K562 (cell line): ENCODE results near the gene NUP88. TPM values are rescaled to one million over a fixed set of nuclear protein-coding genes. Genes with fewer than 3 reads are reported as not detected.
A peak's percentile ranks its signal among the peaks of the same experiment; 100 is the strongest.

Experiments
- ARID1B ChIP-seq: fragments of 450-650 bp; IDR thresholded peaks from 2 replicates; pipeline ENCODE4 v1.6.1; 2016; ENCODE audit warnings: antibody characterized with exemption, mild to moderate bottlenecking, inconsistent platforms
- BMI1 ChIP-seq: fragments of 150-350 bp; IDR thresholded peaks from 2 replicates; pipeline ENCODE4 v1.6.1; 2014; ENCODE audit warnings: low read length
- BRD9 ChIP-seq: fragments of 450-650 bp; IDR thresholded peaks from 2 replicates; pipeline ENCODE4 v1.6.1; 2018; ENCODE audit warnings: low read depth; ENCODE audit not compliant: partially characterized antibody
- FOXA1 ChIP-seq: fragments of 450-650 bp; IDR thresholded peaks from 2 replicates; pipeline ENCODE4 v1.6.1; 2016; ENCODE audit warnings: mild to moderate bottlenecking, borderline replicate concordance
- FOXM1 ChIP-seq, 2 experiments: fragments of 450-650 bp in 1 of 2; sonication (generic) in 1 of 2; formaldehyde crosslinking in 1 of 2; IDR thresholded peaks; 2 replicates each; pipeline versions ENCODE4 v1.6.1 to v1.9.0; 2017 to 2022; ENCODE audit warnings: low read depth in 2 of 2, mild to moderate bottlenecking in 2 of 2, missing genetic modification reagents in 1 of 2, moderate library complexity in 1 of 2
- FOXP1 ChIP-seq: sonication (generic); formaldehyde crosslinking; IDR thresholded peaks from 2 replicates; pipeline ENCODE4 v1.8.0; 2022; ENCODE audit warnings: mild to moderate bottlenecking, missing genetic modification reagents
- GABPB2 ChIP-seq: fragments of 250-450 bp; sonication (Bioruptor Pico); conservative IDR thresholded peaks from 2 replicates; pipeline ENCODE4 v1.5.1; 2021; ENCODE audit warnings: mild to moderate bottlenecking
- HOXB6 ChIP-seq: fragments of 250-450 bp; sonication (Bioruptor Pico); IDR thresholded peaks from 2 replicates; pipeline ENCODE4 v1.5.1; 2022; ENCODE audit warnings: mild to moderate bottlenecking, borderline replicate concordance
- JUN ChIP-seq, 2 experiments: sonication (generic) in 1 of 2; formaldehyde crosslinking in 1 of 2; IDR thresholded peaks; 2 replicates each; pipeline versions ENCODE4 v1.6.1 to v1.8.0; 2012 to 2022; ENCODE audit warnings: borderline replicate concordance in 2 of 2, mild to moderate bottlenecking in 2 of 2, improper control_type of control experiment in 1 of 2, low read depth in 1 of 2, low read length in 1 of 2, missing genetic modification reagents in 1 of 2
- JUND ChIP-seq, 2 experiments: IDR thresholded peaks; 2 replicates in 1 of 2; 3 replicates in 1 of 2; pipeline ENCODE4 v1.6.1; 2011; ENCODE audit warnings: borderline replicate concordance in 2 of 2, low read depth in 2 of 2, low read length in 2 of 2, improper control_type of control experiment in 1 of 2, missing biosample characterization in 1 of 2, missing genetic modification characterization in 1 of 2, missing genetic modification reagents in 1 of 2
- LARP7 ChIP-seq: fragments of 450-650 bp; IDR thresholded peaks from 2 replicates; pipeline ENCODE4 v1.6.1; 2016
- LCOR ChIP-seq: sonication (generic); formaldehyde crosslinking; IDR thresholded peaks from 2 replicates; pipeline ENCODE4 v1.8.0; 2022; ENCODE audit warnings: mild to moderate bottlenecking, missing genetic modification reagents
- MAZ ChIP-seq, 2 experiments: fragments of 450-650 bp in 1 of 2; sonication (generic) in 1 of 2; formaldehyde crosslinking; IDR thresholded peaks in 1 of 2; conservative IDR thresholded peaks in 1 of 2; 2 replicates each; pipeline versions ENCODE4 v1.4.0 to v1.5.0; 2020; ENCODE audit warnings: mild to moderate bottlenecking in 1 of 2, missing genetic modification reagents in 1 of 2
- MCM5 ChIP-seq: fragments of 450-650 bp; IDR thresholded peaks from 2 replicates; pipeline ENCODE4 v1.6.1; 2016; ENCODE audit warnings: low read depth
- MTF1 ChIP-seq: fragments of 250-450 bp; sonication (Bioruptor Pico); IDR thresholded peaks from 2 replicates; pipeline ENCODE4 v1.9.0; 2021; ENCODE audit warnings: moderate library complexity, mild to moderate bottlenecking, inconsistent platforms, borderline replicate concordance
- PHB2 ChIP-seq: fragments of 450-650 bp; IDR thresholded peaks from 2 replicates; pipeline ENCODE4 v1.6.1; 2017; ENCODE audit warnings: low read depth
- PHF21A ChIP-seq: fragments of 450-650 bp; IDR thresholded peaks from 2 replicates; pipeline ENCODE4 v1.6.1; 2017; ENCODE audit warnings: low read depth, borderline replicate concordance
- POLR2AphosphoS2 ChIP-seq: IDR thresholded peaks from 2 replicates; pipeline ENCODE4 v1.6.1; 2012; ENCODE audit warnings: low read length, improper control_type of control experiment
- POLR2B ChIP-seq: fragments of 450-650 bp; IDR thresholded peaks from 2 replicates; pipeline ENCODE4 v1.6.1; 2018; ENCODE audit warnings: low read depth; ENCODE audit not compliant: partially characterized antibody
- RNF219 ChIP-seq: fragments of 250-450 bp; sonication (Bioruptor Pico); IDR thresholded peaks from 2 replicates; pipeline ENCODE4 v1.5.0; 2022; ENCODE audit warnings: mild to moderate bottlenecking
- TCFL5 ChIP-seq: fragments of 250-450 bp; sonication (Bioruptor Pico); conservative IDR thresholded peaks from 2 replicates; pipeline ENCODE4 v1.6.1; 2021; ENCODE audit warnings: mild to moderate bottlenecking, moderate library complexity, matching md5 sums
- TRIM24 ChIP-seq, 2 experiments: fragments of 450-650 bp; IDR thresholded peaks; 2 replicates each; pipeline ENCODE4 v1.6.1; 2016
- ZC3H11A ChIP-seq: IDR thresholded peaks from 2 replicates; pipeline ENCODE4 v1.6.1; 2012; ENCODE audit warnings: low read depth, low read length, improper control_type of control experiment
- ZNF12 ChIP-seq: sonication (generic); formaldehyde crosslinking; IDR thresholded peaks from 2 replicates; pipeline ENCODE4 v1.4.0; 2020; ENCODE audit warnings: mild to moderate bottlenecking, missing genetic modification reagents
- ZNF146 ChIP-seq: IDR thresholded peaks from one replicate; pipeline ENCODE4 v1.6.1; 2018; ENCODE audit warnings: missing compliant biosample characterization; ENCODE audit not compliant: unreplicated experiment
- ZNF197 ChIP-seq: fragments of 200-800 bp; sonication (Bioruptor generic); IDR thresholded peaks from 2 replicates; pipeline ENCODE4 v1.6.1; 2016; ENCODE audit warnings: low read depth, missing genetic modification characterization, missing compliant biosample characterization
- ZNF586 ChIP-seq: fragments of 450-650 bp; formaldehyde crosslinking; conservative IDR thresholded peaks from 2 replicates; pipeline ENCODE4 v1.4.0; 2020; ENCODE audit warnings: mild to moderate bottlenecking, moderate library complexity
- ZNF644 ChIP-seq: fragments of 200-800 bp; sonication (Bioruptor generic); IDR thresholded peaks from 2 replicates; pipeline ENCODE4 v1.6.1; 2016; ENCODE audit warnings: low read depth, missing genetic modification characterization, missing compliant biosample characterization
- ZNF778 ChIP-seq: fragments of 450-650 bp; formaldehyde crosslinking; IDR thresholded peaks from 2 replicates; pipeline ENCODE4 v1.4.0; 2020; ENCODE audit warnings: mild to moderate bottlenecking, moderate library complexity
- polyA plus RNA-seq, 8 experiments: library from polyadenylated mRNA; depleted of rRNA in 4 of 8; stranded (reverse) in 5 of 8; unstranded in 3 of 8; fragments of >200 nt; fragmentation: Nextera tagmentation in 2 of 8; fragmentation: Illumina TruSeq in 1 of 8; extraction: Ambion mirVana in 2 of 8; extraction: Trizol in 1 of 8; gene quantifications; 2 replicates each; pipeline versions ENCODE4 v1.2.1 to v1.2.3, GENCODE V29; 2011 to 2014; ENCODE audit warnings: inconsistent platforms in 1 of 8, missing spikeins in 1 of 8
- total RNA-seq, 7 experiments: library from RNA; depleted of rRNA in 6 of 7; stranded (reverse); fragments of >200 nt in 6 of 7; fragmentation: Illumina TruSeq in 2 of 7; extraction: Trizol in 2 of 7; gene quantifications; 2 replicates each; pipeline versions ENCODE4 v1.2.1 to v1.2.3, GENCODE V29; 2011 to 2021; ENCODE audit warnings: low replicate concordance in 1 of 7

The NUP88 gene
- total and polyA plus RNA-seq, 9 of the 15 experiments (the other 6 are each of a cell fraction or from before 2014, with no cell fraction given), result 59.9 to 160 (median 119) TPM

GRCh38 chr17:5413682-5414081 is 5.8 kb downstream of the NUP88 start (continued):
- TF ChIP-seq RNF219, result no peak
- TF ChIP-seq POLR2B, result no peak
- no peak for TF ChIP-seq ZNF778 (CRISPR knock-in tag)
- TF ChIP-seq ARID1B, result peak; percentile 63
- TF ChIP-seq LCOR (CRISPR knock-in tag), result no peak
- no peak for TF ChIP-seq LARP7
- TF ChIP-seq ZC3H11A, result no peak
- no peak for TF ChIP-seq FOXP1 (CRISPR knock-in tag)
- peak; percentile 78; the same call in 1 of the 2 replicates for TF ChIP-seq JUN (IDR thresholded peaks at IDR 0.05; ENCODE audit: borderline replicate concordance, low read depth, low read length)
- TF ChIP-seq JUN (CRISPR knock-in tag; IDR thresholded peaks at IDR 0.05; ENCODE audit: borderline replicate concordance), result no peak
- TF ChIP-seq ZNF146 (CRISPR knock-in tag), result no peak
- TF ChIP-seq PHB2, result no peak
- peak; percentile 88 for TF ChIP-seq JUND (IDR thresholded peaks at IDR 0.05; ENCODE audit: borderline replicate concordance, low read depth, low read length)
- TF ChIP-seq JUND (tag; IDR thresholded peaks at IDR 0.05; ENCODE audit: borderline replicate concordance, low read depth, low read length), result peak; percentile 63; the same call in 2 of the 3 replicates
- TF ChIP-seq POLR2AphosphoS2, result no peak
- TF ChIP-seq ZNF644 (tag), result no peak
- TF ChIP-seq MAZ (CRISPR knock-in tag; conservative IDR thresholded peaks at IDR 0.05 in 1 of 2, IDR thresholded peaks at IDR 0.05 in 1 of 2), result no peak
- TF ChIP-seq GABPB2 (CRISPR knock-in tag), result no peak
- peak; percentile 53 for TF ChIP-seq BRD9
- peak; percentile 61 to 67; a peak in 2 of 4 replicates for TF ChIP-seq TRIM24 (IDR thresholded peaks at IDR 0.05)
- no peak for TF ChIP-seq BMI1
- TF ChIP-seq ZNF586 (CRISPR knock-in tag), result no peak
- no peak for TF ChIP-seq PHF21A
- TF ChIP-seq ZNF12 (CRISPR knock-in tag), result no peak
- no peak for TF ChIP-seq TCFL5 (CRISPR knock-in tag)
- no peak for TF ChIP-seq FOXA1
- no peak for TF ChIP-seq MCM5
- TF ChIP-seq FOXM1 (IDR thresholded peaks at IDR 0.05; ENCODE audit: low read depth), result no peak
- no peak for TF ChIP-seq FOXM1 (CRISPR knock-in tag; IDR thresholded peaks at IDR 0.05; ENCODE audit: low read depth)
- no peak for TF ChIP-seq HOXB6 (CRISPR knock-in tag)
- TF ChIP-seq ZNF197, result no peak
- TF ChIP-seq MTF1 (CRISPR knock-in tag), result no peak
